ENCODE data around the gene SORCS2.

GRCh38 chr4:7767526-7767925 is 575.2 kb downstream of the SORCS2 start:
- TF ChIP-seq CTCF (optimal IDR thresholded peaks at IDR 0.05 in 1 of 3, IDR thresholded peaks at IDR 0.05 in 1 of 3, conservative IDR thresholded peaks at IDR 0.05 in 1 of 3; ENCODE audit: extremely low read depth in 1 of 3, insufficient read depth in 2 of 3, low read length in 3 of 3), result no peak
- TF ChIP-seq EZH2 (IDR thresholded peaks at IDR 0.05; ENCODE audit: low read length), result no peak

Measured in keratinocyte (primary cell).